DMS153 treated with DMSO at 0.1 percent for 48 hours (cell line): ENCODE measurements around the gene NXNL1.
"Not testable (repeated sequence)": the region's sequence is repeated elsewhere in the genome, so short reads cannot be mapped to it uniquely, and the experiment has no call there.

Experiments used
- DNase-seq: peaks from one replicate; lab custom pipeline; 2025; ENCODE audit not compliant: unreplicated experiment; lab: John Stamatoyannopoulos, UW

The NXNL1 gene, protein sequence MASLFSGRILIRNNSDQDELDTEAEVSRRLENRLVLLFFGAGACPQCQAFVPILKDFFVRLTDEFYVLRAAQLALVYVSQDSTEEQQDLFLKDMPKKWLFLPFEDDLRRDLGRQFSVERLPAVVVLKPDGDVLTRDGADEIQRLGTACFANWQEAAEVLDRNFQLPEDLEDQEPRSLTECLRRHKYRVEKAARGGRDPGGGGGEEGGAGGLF

DNA sequence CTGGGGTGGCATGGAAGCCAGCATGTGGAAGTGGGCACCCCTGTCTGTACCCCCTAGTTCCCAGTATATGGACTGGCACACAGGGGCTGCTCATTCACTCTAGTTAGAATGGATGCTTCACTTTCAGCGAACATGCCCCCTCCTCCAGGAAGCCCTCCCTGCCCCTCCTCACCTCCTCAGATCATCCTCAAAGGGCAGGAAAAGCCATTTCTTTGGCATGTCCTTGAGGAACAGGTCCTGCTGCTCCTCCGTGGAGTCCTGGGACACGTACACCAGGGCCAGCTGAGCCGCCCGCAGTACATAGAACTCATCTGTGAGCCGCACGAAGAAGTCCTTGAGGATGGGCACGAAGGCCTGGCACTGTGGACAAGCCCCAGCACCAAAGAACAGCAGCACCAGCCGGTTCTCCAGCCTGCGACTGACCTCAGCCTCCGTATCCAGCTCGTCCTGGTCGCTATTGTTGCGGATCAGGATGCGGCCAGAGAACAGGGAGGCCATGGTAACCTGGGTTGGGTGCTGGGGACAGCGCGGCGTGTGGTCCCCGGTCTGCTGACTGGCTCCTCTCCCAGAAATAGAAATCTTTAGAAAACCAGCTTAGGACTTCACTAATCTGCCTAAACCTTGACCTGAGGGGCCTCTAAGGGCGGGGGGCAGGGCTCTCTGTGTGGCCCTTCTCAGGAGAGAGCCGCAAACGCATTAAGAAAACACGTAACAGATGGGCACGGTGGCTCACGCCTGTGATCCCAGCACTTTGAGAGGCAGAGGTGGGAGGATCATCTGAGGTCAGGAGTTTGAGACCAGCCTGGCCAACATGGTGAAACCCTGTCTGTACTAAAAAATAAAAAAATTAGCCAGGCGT is at the start of gene NXNL1:
Gene NXNL1, minus strand, starts transcription at position 555 of the 859 bp plus-strand sequence. Its CDS starts 57 bp downstream, at position 498.
- DNase-seq: no peak

- DNase-seq: not testable (repeated sequence)
These were observed 47.8 kb upstream of the NXNL1 start for GRCh38 chr19:17508558-17508933.

- no peak for DNase-seq
These were observed 46.0 kb upstream of the NXNL1 start for GRCh38 chr19:17506745-17507144.

DNA sequence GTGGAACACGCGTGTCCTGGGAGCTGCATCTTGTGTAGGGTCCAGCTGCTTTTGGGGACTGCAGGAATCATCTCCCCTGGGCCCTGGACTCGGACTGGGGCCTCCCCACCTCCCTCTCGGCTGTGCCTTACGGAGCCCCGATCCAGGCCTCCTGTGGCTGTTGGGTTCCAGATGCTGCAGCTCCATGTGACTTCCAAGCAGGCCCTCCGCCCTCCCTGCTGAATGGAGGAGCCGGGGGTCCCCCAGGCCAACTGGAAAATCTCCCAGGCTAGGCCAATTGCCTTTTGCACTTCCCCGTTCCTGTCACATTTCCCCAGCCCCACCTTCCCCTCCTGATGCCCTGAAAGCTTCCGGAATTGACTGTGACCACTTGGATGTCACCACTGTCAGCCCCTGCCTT is 44.5 kb upstream of the NXNL1 start:
- no peak for DNase-seq

- DNase-seq: no peak
These were observed 43.7 kb upstream of the NXNL1 start for GRCh38 chr19:17504456-17504855.

DNA sequence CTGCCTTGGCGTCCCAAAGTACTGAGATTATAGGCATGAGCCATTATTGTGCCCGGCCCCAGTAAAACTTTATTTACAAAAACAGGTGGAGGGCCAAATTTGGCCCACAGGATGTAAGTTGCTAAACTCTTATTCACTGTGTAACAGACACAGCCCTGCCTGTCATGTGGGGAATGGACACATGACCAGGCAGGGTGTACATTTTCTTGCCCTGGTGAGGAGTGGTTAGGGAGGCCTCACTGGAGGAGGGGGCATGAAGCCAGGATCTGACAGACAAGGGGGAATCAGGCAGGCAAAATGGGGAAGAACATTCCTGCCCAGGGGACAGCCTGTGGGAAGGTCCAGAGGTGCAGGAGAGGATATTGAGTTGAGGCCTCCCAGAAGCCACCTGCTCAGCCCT is 43.3 kb upstream of the NXNL1 start:
- no peak for DNase-seq

DNA sequence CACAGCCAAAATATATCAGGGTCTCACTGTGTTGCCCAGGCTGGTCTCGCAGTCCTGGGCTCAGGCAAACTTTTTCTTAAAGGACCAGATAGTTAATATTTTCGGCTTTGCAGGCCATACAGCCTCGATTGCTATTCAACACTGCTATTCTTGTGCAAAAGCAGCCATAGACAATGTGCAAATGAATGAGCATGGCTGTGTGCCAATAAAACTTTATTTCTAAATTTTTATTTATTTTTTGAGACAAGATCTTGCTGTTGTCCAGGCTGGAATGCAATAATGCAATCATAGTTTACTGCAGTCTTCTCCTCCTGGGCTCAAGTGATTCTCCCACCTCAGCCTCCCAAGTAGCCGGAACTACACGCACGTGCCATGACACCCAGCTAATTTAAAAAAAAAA is 42.5 kb upstream of the NXNL1 start:
- no peak for DNase-seq

GRCh38 chr19:17500447-17501198 is 39.9 kb upstream of the NXNL1 start:
- no peak for DNase-seq

DNA sequence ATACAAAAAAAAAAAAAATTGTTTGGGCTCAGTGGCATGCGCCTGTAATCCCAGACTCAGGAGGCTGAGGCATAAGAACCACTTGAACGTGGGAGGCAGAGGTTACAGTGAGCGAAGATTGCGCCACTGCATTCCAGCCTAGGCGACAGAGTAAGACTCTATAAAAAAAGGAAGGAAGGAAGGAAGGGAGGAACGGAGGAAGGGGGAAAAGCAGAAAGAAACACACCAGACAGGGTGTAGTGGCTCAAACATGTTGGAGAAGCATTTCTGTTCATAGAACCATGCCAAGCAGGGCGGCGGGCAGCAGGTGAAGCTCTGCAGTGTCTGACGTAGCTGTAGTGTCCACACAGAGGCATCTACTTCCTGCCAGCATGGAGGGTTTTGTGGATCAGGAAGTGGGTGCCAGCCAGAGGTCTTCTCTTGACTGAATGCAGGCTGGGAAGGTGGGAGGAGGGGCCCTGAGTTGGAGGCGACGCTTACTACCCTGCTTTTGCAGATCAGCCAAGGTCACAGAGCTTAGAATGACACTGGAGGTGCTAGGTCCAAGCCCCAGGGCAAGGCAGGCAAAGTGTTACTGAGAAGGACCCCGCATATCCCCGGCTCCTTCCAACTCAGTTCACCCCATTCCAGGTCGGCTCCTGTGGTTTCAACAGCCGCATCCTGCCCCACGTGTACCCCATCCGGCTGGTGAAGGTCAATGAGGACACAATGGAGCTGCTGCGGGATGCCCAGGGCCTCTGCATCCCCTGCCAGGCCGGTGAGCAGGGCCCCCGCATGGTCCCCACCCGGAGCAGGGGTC is 39.1 kb upstream of the NXNL1 start:
- peak; percentile 63 for DNase-seq

DNA sequence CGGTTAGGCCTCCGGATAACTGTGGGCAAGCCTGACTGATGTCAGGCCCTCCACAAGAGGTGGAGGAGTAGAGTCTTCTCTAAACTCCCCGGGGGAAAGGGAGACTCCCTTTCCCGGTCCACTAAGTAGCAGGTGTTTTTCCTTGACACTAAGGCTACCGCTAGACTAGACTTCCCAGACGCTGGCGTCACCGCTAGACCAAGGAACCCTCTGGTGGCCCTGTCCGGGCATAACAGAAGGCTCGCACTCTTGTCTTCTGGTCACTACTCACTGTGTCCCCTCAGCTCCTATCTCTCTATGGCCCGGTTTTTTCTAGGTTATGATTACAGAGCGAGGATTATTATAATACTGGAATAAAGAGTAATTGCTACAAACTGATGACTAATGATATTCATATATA is 38.3 kb upstream of the NXNL1 start:
- not testable (repeated sequence) for DNase-seq

DNA sequence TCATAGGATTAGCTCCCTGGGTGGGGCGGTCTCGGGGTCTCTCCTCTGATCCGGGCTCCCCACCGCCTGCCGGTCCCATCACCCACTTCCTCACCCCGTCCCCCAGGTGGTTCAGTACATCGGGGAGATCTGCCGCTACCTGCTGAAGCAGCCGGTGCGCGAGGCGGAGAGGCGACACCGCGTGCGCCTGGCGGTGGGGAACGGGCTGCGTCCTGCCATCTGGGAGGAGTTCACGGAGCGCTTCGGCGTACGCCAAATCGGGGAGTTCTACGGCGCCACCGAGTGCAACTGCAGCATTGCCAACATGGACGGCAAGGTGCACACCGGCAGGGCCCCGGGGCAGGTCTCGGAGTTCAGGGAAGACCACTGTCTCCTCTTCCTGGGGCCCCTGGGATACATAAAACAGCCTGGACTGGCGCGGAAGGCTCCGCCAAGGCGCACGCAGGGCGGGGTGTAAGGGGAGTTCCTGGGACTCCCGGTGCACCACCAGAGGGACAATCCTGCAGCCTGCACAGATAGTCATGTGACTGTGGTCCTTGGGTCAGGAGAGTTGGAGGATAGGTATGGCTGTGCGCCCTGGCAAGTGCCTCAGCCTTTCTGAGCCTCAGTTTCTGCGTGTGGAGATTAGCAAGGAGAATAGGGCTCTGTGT is 36.5 kb upstream of the NXNL1 start:
- no peak for DNase-seq

DNA sequence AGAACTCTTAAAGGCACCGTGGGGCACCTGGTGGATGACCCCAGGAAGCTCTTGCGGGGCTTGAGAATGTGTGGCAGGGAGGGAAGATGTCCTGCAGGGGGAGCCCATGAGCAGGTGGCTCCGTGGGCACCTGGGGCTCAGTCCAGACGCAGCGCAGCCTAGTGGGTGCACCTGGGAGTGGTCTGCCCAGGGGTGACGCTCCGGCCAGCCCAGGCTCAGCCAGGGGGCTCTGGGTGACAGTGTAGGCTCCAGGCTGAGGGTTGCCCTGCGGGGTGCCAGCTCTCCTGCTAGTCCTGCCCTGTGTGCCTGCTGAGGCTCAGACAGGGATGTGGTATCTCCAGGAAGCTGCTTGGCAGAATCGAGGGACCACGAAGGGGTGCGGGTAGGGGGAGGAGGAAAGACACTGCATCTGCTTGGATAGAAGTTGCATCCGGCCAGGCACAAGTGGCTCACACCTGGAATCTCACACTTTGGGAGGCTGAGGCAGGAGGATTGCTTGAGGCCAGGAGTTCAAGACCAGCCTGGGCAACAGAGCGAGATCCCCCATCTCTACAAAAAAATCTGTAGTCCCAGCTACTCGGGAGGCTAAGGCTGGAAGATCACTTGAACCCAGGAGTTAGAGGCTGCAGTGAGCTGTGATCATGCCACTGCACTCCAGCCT is 35.7 kb upstream of the NXNL1 start:
- peak; percentile 27 for DNase-seq

- no peak for DNase-seq
These were observed 35.0 kb upstream of the NXNL1 start for GRCh38 chr19:17495639-17496296.

DNA sequence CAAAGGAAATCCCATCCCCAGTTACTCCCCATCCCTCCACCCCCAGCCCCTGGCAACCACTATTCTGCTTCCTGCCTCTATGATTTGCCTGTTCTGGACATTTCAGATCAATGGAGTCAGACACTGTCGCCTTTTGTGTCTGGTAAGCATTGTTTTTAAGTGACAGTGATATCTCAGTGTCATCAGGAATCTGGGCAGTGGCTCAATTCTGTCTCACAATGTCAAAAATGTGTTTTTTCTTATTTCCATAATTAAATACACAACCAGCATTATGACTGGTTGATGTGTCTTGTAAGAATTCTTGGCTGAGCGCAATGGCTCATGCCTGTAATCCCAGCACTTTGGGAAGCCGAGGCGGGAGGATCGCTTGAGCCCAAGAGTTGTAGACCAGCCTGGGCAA is 30.6 kb upstream of the NXNL1 start:
- no peak for DNase-seq

GRCh38 chr19:17490411-17490810 is 29.7 kb upstream of the NXNL1 start:
- DNase-seq: no peak

DNA sequence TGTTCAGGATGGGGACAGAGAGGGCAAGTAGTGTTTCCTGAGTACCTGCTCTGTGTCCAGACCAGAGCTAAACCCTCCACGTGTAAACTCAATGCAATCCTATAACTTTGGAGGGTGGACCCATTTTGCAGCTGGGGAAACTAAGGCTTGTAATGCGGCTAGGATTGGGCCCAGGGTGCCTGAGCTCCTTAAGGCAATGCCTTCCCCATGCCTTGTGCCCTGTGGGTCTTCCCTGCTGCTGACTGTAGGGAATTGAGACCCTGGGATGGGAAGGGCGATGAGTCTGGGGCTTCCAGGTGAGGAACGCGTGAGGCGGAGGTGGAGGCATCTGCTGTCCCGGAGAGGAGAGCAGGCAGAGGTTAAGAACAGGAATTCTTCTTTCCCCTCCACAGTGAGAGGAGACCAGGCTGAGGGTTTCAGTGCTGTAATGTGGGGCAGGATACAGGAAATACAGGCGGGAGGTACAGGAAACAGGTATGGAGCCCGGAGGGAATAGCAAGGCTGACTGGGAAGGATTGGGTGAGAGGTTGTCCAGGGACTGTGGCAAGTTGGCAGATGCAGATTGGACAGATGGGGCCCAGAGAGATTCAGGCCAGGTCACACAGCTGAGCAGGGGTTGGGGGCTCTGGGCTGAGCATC is 28.8 kb upstream of the NXNL1 start:
- DNase-seq: no peak

GRCh38 chr19:17488593-17489391 is 28.1 kb upstream of the NXNL1 start:
- no peak for DNase-seq
